H9 (cell line): ENCODE measurements around the gene MRPL48. TPM values are rescaled to one million over a fixed set of nuclear protein-coding genes. Genes with fewer than 3 reads are reported as not detected.

ENCODE experiments used
- DNase-seq: peaks from one replicate; pipeline ENCODE4 v3.0.0-alpha.2; 2017
- H2AFZ ChIP-seq: one replicate; pipeline ENCODE4 v1.6.1; 2013; ENCODE audit warnings: mild to moderate bottlenecking, low read length, control low read depth, moderate library complexity
- H2AK5ac ChIP-seq: 2 replicates; pipeline ENCODE4 v1.6.1; 2013; ENCODE audit warnings: low read length, control low read depth, mixed read lengths; ENCODE audit not compliant: insufficient read length
- H2BK120ac ChIP-seq: one replicate; pipeline ENCODE4 v1.6.1; 2013; ENCODE audit warnings: low read depth, mild to moderate bottlenecking, low read length, control low read depth, inconsistent platforms; ENCODE audit not compliant: poor library complexity, severe bottlenecking
- H2BK12ac ChIP-seq: 2 replicates; pipeline ENCODE4 v1.6.1; 2013; ENCODE audit warnings: low read length, control low read depth, mixed read lengths, low read depth; ENCODE audit not compliant: insufficient read length
- H2BK15ac ChIP-seq: 2 replicates; pipeline ENCODE4 v1.6.1; 2013; ENCODE audit warnings: low read depth, low read length, control low read depth
- H2BK20ac ChIP-seq: one replicate; pipeline ENCODE4 v1.6.1; 2013; ENCODE audit warnings: low read depth, mild to moderate bottlenecking, low read length, control low read depth, inconsistent platforms; ENCODE audit not compliant: poor library complexity, severe bottlenecking
- H2BK5ac ChIP-seq: 2 replicates; pipeline ENCODE4 v1.6.1; 2013; ENCODE audit warnings: low read length, control low read depth, mixed read lengths; ENCODE audit not compliant: insufficient read length
- H3K14ac ChIP-seq: 2 replicates; pipeline ENCODE4 v1.6.1; 2013; ENCODE audit warnings: low read length, control low read depth; ENCODE audit not compliant: insufficient read depth
- H3K18ac ChIP-seq: 2 replicates; pipeline ENCODE4 v1.6.1; 2013; ENCODE audit warnings: low read depth, mild to moderate bottlenecking, mixed read lengths, low read length, control low read depth; ENCODE audit not compliant: insufficient read length
- H3K23ac ChIP-seq: 2 replicates; pipeline ENCODE4 v1.6.1; 2013; ENCODE audit warnings: low read length, control low read depth, mixed read lengths, low read depth; ENCODE audit not compliant: insufficient read length
- H3K23me2 ChIP-seq: 2 replicates; pipeline ENCODE4 v1.6.1; 2013; ENCODE audit warnings: low read depth, mild to moderate bottlenecking, mixed read lengths, low read length, control low read depth; ENCODE audit not compliant: insufficient read length, poor library complexity, severe bottlenecking
- H3K27ac ChIP-seq: 2 replicates; pipeline ENCODE4 v1.5.1; 2013; ENCODE audit warnings: low read length, control low read depth, mixed read lengths, low read depth; ENCODE audit not compliant: insufficient read length
- H3K27me3 ChIP-seq: 2 replicates; pipeline ENCODE4 v1.6.1; 2013; ENCODE audit warnings: low read length, control low read depth, inconsistent platforms; ENCODE audit not compliant: insufficient read depth
- H3K4ac ChIP-seq: 2 replicates; pipeline ENCODE4 v1.6.1; 2013; ENCODE audit warnings: low read depth, mild to moderate bottlenecking, control low read depth, inconsistent platforms, low read length, moderate library complexity
- H3K4me1 ChIP-seq: 2 replicates; pipeline ENCODE4 v1.6.1; 2013; ENCODE audit warnings: low read length, control low read depth, inconsistent platforms; ENCODE audit not compliant: insufficient read depth
- H3K4me2 ChIP-seq: 2 replicates; pipeline ENCODE4 v1.6.1; 2013; ENCODE audit warnings: low read length, control low read depth, mixed read lengths; ENCODE audit not compliant: insufficient read length, insufficient read depth
- H3K56ac ChIP-seq: 2 replicates; pipeline ENCODE4 v1.6.1; 2013; ENCODE audit warnings: low read depth, mild to moderate bottlenecking, mixed read lengths, low read length, control low read depth; ENCODE audit not compliant: insufficient read length
- H3K79me1 ChIP-seq: 2 replicates; pipeline ENCODE4 v1.6.1; 2013; ENCODE audit warnings: low read depth, mild to moderate bottlenecking, moderate library complexity, low read length, control low read depth, inconsistent platforms; ENCODE audit not compliant: insufficient read depth, poor library complexity, severe bottlenecking
- H3K79me2 ChIP-seq: 2 replicates; pipeline ENCODE4 v1.6.1; 2013; ENCODE audit warnings: low read length, control low read depth, inconsistent platforms; ENCODE audit not compliant: insufficient read depth
- H3K9ac ChIP-seq: 2 replicates; pipeline ENCODE4 v1.6.1; 2013; ENCODE audit warnings: low read length, control low read depth, mixed read lengths; ENCODE audit not compliant: insufficient read length; ENCODE audit errors: extremely low read depth
- H3K9me3 ChIP-seq: one replicate; pipeline ENCODE4 v1.6.1; 2013; ENCODE audit warnings: low read depth, low read length, inconsistent platforms; ENCODE audit not compliant: control insufficient read depth
- H3T11ph ChIP-seq: one replicate; pipeline ENCODE4 v1.6.1; 2013; ENCODE audit warnings: mild to moderate bottlenecking, low read length, control low read depth, inconsistent platforms
- H4K20me1 ChIP-seq: one replicate; pipeline ENCODE4 v1.6.1; 2013; ENCODE audit not compliant: control insufficient read depth, insufficient read length, insufficient read depth
- H4K5ac ChIP-seq: 2 replicates; pipeline ENCODE4 v1.6.1; 2013; ENCODE audit warnings: low read depth, mild to moderate bottlenecking, mixed read lengths, low read length, control low read depth; ENCODE audit not compliant: insufficient read length
- H4K8ac ChIP-seq: replicated peaks from 2 replicates; pipeline ENCODE4 v1.6.1; 2013; ENCODE audit warnings: low read length, control low read depth, mixed read lengths, low read depth; ENCODE audit not compliant: insufficient read length
- H4K91ac ChIP-seq: 2 replicates; pipeline ENCODE4 v1.6.1; 2013; ENCODE audit warnings: low read depth, mild to moderate bottlenecking, moderate library complexity, mixed read lengths, low read length, control low read depth; ENCODE audit not compliant: insufficient read length
- H3K27ac Mint-ChIP-seq, 3 experiments: 2 replicates in 2 of 3; 3 replicates in 1 of 3; pipeline ENCODE4 v1.8.0; 2020 to 2021; ENCODE audit warnings: mixed read lengths in 3 of 3, mild to moderate bottlenecking in 1 of 3, moderate library complexity in 1 of 3
- H3K27me3 Mint-ChIP-seq: 2 replicates; pipeline ENCODE4 v1.8.0; 2021; ENCODE audit warnings: low read depth, mild to moderate bottlenecking, moderate library complexity, mixed read lengths
- H3K36me3 Mint-ChIP-seq, 3 experiments: 2 replicates in 2 of 3; 3 replicates in 1 of 3; pipeline ENCODE4 v1.8.0; 2020 to 2021; ENCODE audit warnings: low read depth in 3 of 3, mixed read lengths in 3 of 3; ENCODE audit not compliant: insufficient read depth in 1 of 3
- H3K4me1 Mint-ChIP-seq, 2 experiments: 2 replicates each; pipeline ENCODE4 v1.8.0; 2020; ENCODE audit warnings: mixed read lengths in 2 of 2
- H3K4me3 Mint-ChIP-seq, 2 experiments: 2 replicates in 1 of 2; 3 replicates in 1 of 2; pipeline ENCODE4 v1.8.0; 2020 to 2021; ENCODE audit warnings: mild to moderate bottlenecking in 2 of 2, mixed read lengths in 2 of 2, moderate library complexity in 1 of 2
- H3K9me3 Mint-ChIP-seq, 2 experiments: 2 replicates in 1 of 2; 3 replicates in 1 of 2; pipeline ENCODE4 v1.8.0; 2020; ENCODE audit warnings: mild to moderate bottlenecking in 2 of 2, mixed read lengths in 2 of 2, moderate library complexity in 1 of 2
- CTCF ChIP-seq: fragments of 200-600 bp; sonication (generic); conservative IDR thresholded peaks from 3 replicates; pipeline ENCODE4 v1.8.0; 2021; ENCODE audit warnings: antibody characterized with exemption, mild to moderate bottlenecking
- WGBS: extraction: QIAGEN DNeasy Blood & Tissue Kit; methylation state at CpG from one replicate; pipeline ENCODE4 v1.1.7; 2013; ENCODE audit warnings: missing lambda C conversion rate, low lambda C conversion rate, mixed read lengths; ENCODE audit not compliant: insufficient read length; ENCODE audit errors: extremely low coverage; 5-methylcytosine and 5-hydroxymethylcytosine counted together
- total RNA-seq: library from RNA; stranded (reverse); gene quantifications from 2 replicates; pipeline ENCODE4 v1.2.1, GENCODE V29; 2021

Gene MRPL48
- total RNA-seq, 1 experiment from 2014 or later: 36.4 TPM

DNA sequence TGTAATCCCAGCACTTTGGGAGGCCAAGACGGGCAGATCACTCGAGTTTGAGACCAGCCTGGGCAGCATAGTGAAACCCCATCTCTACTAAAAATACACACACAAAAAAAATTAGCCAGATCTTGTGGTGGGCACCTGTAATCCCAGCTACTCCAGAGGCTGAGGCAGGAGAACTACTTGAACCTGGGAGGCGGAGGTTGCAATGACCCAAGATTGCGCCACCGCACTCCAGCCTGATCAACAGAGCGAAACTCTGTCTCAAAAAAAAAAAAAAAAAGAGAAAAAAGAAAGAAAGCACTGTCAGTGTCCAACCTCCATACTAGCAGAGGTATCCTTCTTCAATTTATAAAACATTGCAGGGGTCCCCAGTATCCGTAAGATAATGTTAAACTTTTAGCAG, 44.6 kb upstream of the MRPL48 start:
- no peak for DNase-seq
- H3K9me3 Mint-ChIP-seq: peaks cover 0 to 3% of the 10 kb centered on the region in 2 experiments; a peak in 1 of 5 replicates
- H3K4me3 Mint-ChIP-seq: no peak overlapping the region; a peak in 1 of 5 replicates
- Histone ChIP-seq H4K8ac (no peak overlapping the region), H3K14ac (no peak overlapping the region), H3K79me1 (no peaks in the 10 kb centered on the region), H3K23ac (no peak overlapping the region), H3K27me3 (no peaks in the 10 kb centered on the region), H2BK120ac (no peak overlapping the region), H3K27ac (no peak overlapping the region), H3T11ph (no peak overlapping the region), H3K4ac (no peak overlapping the region), H3K9ac (no peak overlapping the region), H2AFZ (no peak overlapping the region), H2BK15ac (no peak overlapping the region), H3K18ac (no peak overlapping the region), H2BK12ac (no peak overlapping the region), H3K4me2 (no peak overlapping the region), H4K5ac (no peak overlapping the region), H2AK5ac (no peak overlapping the region), H4K91ac (no peak overlapping the region), H3K23me2 (no peaks in the 10 kb centered on the region), H2BK20ac (no peak overlapping the region), H3K56ac (no peak overlapping the region), H3K4me1 (no peaks in the 10 kb centered on the region), H4K20me1 (no peaks in the 10 kb centered on the region), H3K79me2 (peaks cover 9% of the 10 kb centered on the region; the same call in 1 of the 2 replicates), H2BK5ac (no peak overlapping the region), H3K9me3 (no peaks in the 10 kb centered on the region)
- WGBS: no CpG with 5 or more reads among the region's 7 CpGs
- peaks cover 0 to 4% of the 10 kb centered on the region in 2 experiments; a peak in 2 of 4 replicates for H3K4me1 Mint-ChIP-seq
- H3K27me3 Mint-ChIP-seq: no peaks in the 10 kb centered on the region
- H3K27ac Mint-ChIP-seq: no peak overlapping the region
- TF ChIP-seq CTCF: no peak
- peaks cover 7 to 13% (median 8%) of the 10 kb centered on the region in 3 experiments; a peak in 4 of 7 replicates for H3K36me3 Mint-ChIP-seq
